Adrenal gland (tissue), 19 donors: ENCODE data around the gene ZNF83. TPM values are rescaled to one million over a fixed set of nuclear protein-coding genes. Genes with fewer than 3 reads are reported as not detected.
"Not testable (repeated sequence)": the region's sequence is repeated elsewhere in the genome, so short reads cannot be mapped to it uniquely, and the experiment has no call there.

ENCODE experiments used
- DNase-seq, 7 donors: peaks; one replicate each; pipeline ENCODE4 v3.0.0-alpha.2; 2019 to 2020
- H3K27ac ChIP-seq, 5 donors: fragments of 200-600 bp; sonication (generic) in 4 of 5; 1 replicate in 3 of 5; 2 replicates in 2 of 5; pipeline versions ENCODE4 v1.5.1 to v1.8.0; 2016 to 2020; ENCODE audit warnings: mild to moderate bottlenecking in 1 of 5
- H3K27me3 ChIP-seq: fragments of 200-600 bp; 2 replicates; pipeline ENCODE4 v1.8.0; 2021
- H3K36me3 ChIP-seq, 2 donors: fragments of 200-600 bp; replicated peaks in 1 of 2; 1 replicate in 1 of 2; 2 replicates in 1 of 2; pipeline versions ENCODE4 v1.5.1 to v1.8.0; 2018 to 2022
- H3K4me1 ChIP-seq, 2 donors: fragments of 200-600 bp; replicated peaks in 1 of 2; 1 replicate in 1 of 2; 2 replicates in 1 of 2; pipeline versions ENCODE4 v1.5.1 to v1.8.0; 2018 to 2021
- H3K4me3 ChIP-seq, 4 donors: fragments of 200-600 bp; sonication (generic) in 3 of 4; one replicate each; pipeline ENCODE4 v1.5.1; 2016 to 2018
- H3K9me3 ChIP-seq, 3 donors: fragments of 200-600 bp; sonication (generic) in 1 of 3; replicated peaks in 1 of 3; 1 replicate in 2 of 3; 2 replicates in 1 of 3; pipeline versions ENCODE4 v1.5.1 to v1.8.0; 2016 to 2021
- POLR2A ChIP-seq, 2 donors: fragments of 450-650 bp; IDR thresholded peaks; one replicate each; pipeline ENCODE4 v1.6.1; 2017; ENCODE audit warnings: antibody characterized with exemption in 2 of 2, mild to moderate bottlenecking in 2 of 2, moderate library complexity in 1 of 2
- WGBS, 4 donors: extraction: QIAGEN DNeasy Blood & Tissue Kit in 2 of 4; methylation state at CpG; one replicate each; pipeline versions ENCODE4 v1.1.5 to v1.1.7; 2013 to 2017; 5-methylcytosine and 5-hydroxymethylcytosine counted together
- intact Hi-C, 2 donors: fragments of 100-400 bp; cut with DNase I; formaldehyde crosslinking; loops; one replicate each; pipeline versions ENCODE4 v1.14.1 to v1.15.0; 2022 to 2023
- long read RNA-seq, 10 donors: library from polyadenylated mRNA in 3 of 10; unstranded in 2 of 10; stranded (forward) in 1 of 10; transcript quantifications; one replicate each; pipeline ENCODE4 v2.0.0 and lab custom pipeline, GENCODE V29; 2021 to 2026
- polyA plus RNA-seq, 3 donors: library from polyadenylated mRNA; stranded (reverse); fragments of 200-250 nt in 2 of 3; fragments of 350-450 nt in 1 of 3; fragmentation: Illumina TruSeq in 1 of 3; extraction: RNeasy Lipid Tissue Mini Kit (QIAGEN cat#74804) in 1 of 3; gene quantifications; one replicate each; pipeline ENCODE4 v1.2.3, GENCODE V29; 2013 to 2014
- total RNA-seq, 9 donors: library from RNA; depleted of rRNA in 4 of 9; stranded (reverse); fragments of >200 nt in 4 of 9; fragments of 120-200 nt in 1 of 9; fragmentation: NEBNext Ultra II Directional in 1 of 9; extraction: Animal tissue kit (Norgen Biotek cat#: 25700) in 1 of 9; gene quantifications; one replicate each; pipeline versions ENCODE4 v1.1.0 to v1.2.4, GENCODE V29; 2013 to 2023
- TF ChIP-seq, protein P1 (sequence below), 6 experiments: fragments of 450-650 bp in 4 of 6; fragments of 200-600 bp in 2 of 6; sonication (generic) in 1 of 6; IDR thresholded peaks; 1 replicate in 5 of 6; 2 replicates in 1 of 6; pipeline versions ENCODE4 v1.5.1 to v1.8.0; 2016 to 2021; ENCODE audit warnings: antibody characterized with exemption in 6 of 6, mild to moderate bottlenecking in 2 of 6, moderate library complexity in 1 of 6
- donor health status: healthy with polysubstance abuse.
- donor health status: Bipolar disorder and iron deficiency.
- donor health status: DM: yes; HTN: yes; CAD: no.
- donor health status: DM: no; HTN: no; CAD: no.
- donor health status: DM: no; HTN: no; CAD: no.
- donor health status: DM: yes; HTN: yes; CAD: no.

The ZNF83 gene
- 100 to 1,000 TPM in 2 of 9 donors, 10 to 100 TPM in 7; 23.4 to 185 (median 47.4) TPM for total RNA-seq
- 100 to 1,000 TPM in 2 of 3 donors, 10 to 100 TPM in 1; 50.0 to 344 (median 165) TPM for polyA plus RNA-seq
- long read RNA-seq, donor 1, transcript ZNF83-203 (2 exons, 3,743 nt), result major isoform, 22 of 24 reads
- long read RNA-seq, donor 1, partial matches to known transcripts, result 0 of 24 reads
- long read RNA-seq, donor 1, other reads (novel, unspliced or antisense), result 0 of 24 reads
- long read RNA-seq, donor 2, transcript ZNF83-203 (2 exons, 3,743 nt), result major isoform, 27 of 41 reads
- long read RNA-seq, donor 2, partial matches to known transcripts, result 0 of 41 reads
- long read RNA-seq, donor 2, other reads (novel, unspliced or antisense), result 8 of 41 reads
- long read RNA-seq, donor 3, partial matches to known transcripts, result 0 of 2 reads
- long read RNA-seq, donor 3, other reads (novel, unspliced or antisense), result 0 of 2 reads
- long read RNA-seq, donor 4, partial matches to known transcripts, result 5 of 16 reads
- long read RNA-seq, donor 4, other reads (novel, unspliced or antisense), result 5 of 16 reads
- long read RNA-seq, donor 5, transcript ZNF83-202 (4 exons, 2,726 nt), result major isoform, 7 of 27 reads
- long read RNA-seq, donor 5, partial matches to known transcripts, result 7 of 27 reads
- long read RNA-seq, donor 5, other reads (novel, unspliced or antisense), result 4 of 27 reads
- long read RNA-seq, donor 6, partial matches to known transcripts, result 1 of 11 reads
- long read RNA-seq, donor 6, other reads (novel, unspliced or antisense), result 4 of 11 reads
- long read RNA-seq, donor 7, transcript ZNF83-203 (2 exons, 3,743 nt), result major isoform, 20 of 22 reads
- long read RNA-seq, donor 7, partial matches to known transcripts, result 0 of 22 reads
- long read RNA-seq, donor 7, other reads (novel, unspliced or antisense), result 0 of 22 reads
- long read RNA-seq, donor 8, transcript ZNF83-203 (2 exons, 3,743 nt), result major isoform, 29 of 48 reads
- long read RNA-seq, donor 8, partial matches to known transcripts, result 15 of 48 reads
- long read RNA-seq, donor 8, other reads (novel, unspliced or antisense), result 0 of 48 reads
- long read RNA-seq, donor 9, transcript ZNF83-203 (2 exons, 3,743 nt), result major isoform, 29 of 36 reads
- long read RNA-seq, donor 9, partial matches to known transcripts, result 0 of 36 reads
- long read RNA-seq, donor 9, other reads (novel, unspliced or antisense), result 0 of 36 reads
- long read RNA-seq, donor 10, transcript ZNF83-203 (2 exons, 3,743 nt), result major isoform, 14 of 21 reads
- long read RNA-seq, donor 10, partial matches to known transcripts, result 6 of 21 reads
- long read RNA-seq, donor 10, other reads (novel, unspliced or antisense), result 0 of 21 reads

DNA sequence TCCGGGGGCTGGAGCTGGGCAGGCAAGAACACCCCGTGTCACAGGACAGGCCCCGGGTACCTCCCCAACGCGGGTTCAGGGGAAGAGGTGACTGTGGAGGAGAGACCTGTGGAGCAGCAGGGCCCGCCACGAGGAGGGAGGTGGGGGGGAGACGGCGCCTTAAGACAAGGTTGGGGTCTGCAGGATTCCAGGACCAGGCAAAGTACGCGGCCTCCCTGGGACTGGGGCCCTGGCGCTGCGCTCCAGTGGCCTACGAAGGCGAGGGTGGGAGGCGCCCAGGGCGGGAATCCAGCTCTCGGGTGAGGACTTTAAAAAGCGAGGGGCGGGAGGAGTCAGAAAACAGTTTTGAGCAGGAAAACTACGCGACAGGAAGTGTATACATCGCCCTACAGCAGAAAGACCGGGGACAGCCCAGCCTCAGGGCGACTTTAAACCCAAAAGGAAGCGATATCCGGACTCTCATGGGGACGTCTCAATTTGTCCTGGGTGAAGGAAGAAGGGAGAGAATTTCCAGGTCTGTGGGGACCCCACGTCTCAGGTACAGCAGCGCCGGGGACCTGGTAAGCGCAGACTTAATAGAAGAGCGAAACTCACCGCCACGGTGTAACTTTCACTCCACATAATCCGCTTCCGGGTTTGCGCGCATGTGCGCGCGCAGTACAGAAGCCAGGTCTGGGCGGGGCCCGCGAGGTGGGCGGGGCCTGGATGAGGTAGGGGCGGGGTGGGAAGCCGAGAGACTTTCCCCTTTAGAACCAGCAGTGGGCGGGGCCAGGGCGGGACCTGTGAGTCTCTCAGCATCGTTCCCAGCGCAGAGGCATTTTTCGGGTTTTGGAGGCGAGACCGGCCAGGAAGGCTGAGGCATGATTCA is at the start of gene ZNF83:
ZNF83 (minus strand) TSS at position 638 of the 868 bp plus-strand sequence.
- 0 to 1% (median 1%) methylated on average over 35 to 55 of the region's 55 CpGs for WGBS, 4 donors
- H3K36me3 ChIP-seq, result no peaks in the 10 kb centered on the region
- H3K4me3 ChIP-seq, result peak within 1 kb of the TSS in 2 of 4 donors; percentile 87 to 93
- TF ChIP-seq POLR2A (IDR thresholded peaks at IDR 0.05), result peak in 1 of 2 donors; percentile 70
- TF ChIP-seq, protein P1, sequence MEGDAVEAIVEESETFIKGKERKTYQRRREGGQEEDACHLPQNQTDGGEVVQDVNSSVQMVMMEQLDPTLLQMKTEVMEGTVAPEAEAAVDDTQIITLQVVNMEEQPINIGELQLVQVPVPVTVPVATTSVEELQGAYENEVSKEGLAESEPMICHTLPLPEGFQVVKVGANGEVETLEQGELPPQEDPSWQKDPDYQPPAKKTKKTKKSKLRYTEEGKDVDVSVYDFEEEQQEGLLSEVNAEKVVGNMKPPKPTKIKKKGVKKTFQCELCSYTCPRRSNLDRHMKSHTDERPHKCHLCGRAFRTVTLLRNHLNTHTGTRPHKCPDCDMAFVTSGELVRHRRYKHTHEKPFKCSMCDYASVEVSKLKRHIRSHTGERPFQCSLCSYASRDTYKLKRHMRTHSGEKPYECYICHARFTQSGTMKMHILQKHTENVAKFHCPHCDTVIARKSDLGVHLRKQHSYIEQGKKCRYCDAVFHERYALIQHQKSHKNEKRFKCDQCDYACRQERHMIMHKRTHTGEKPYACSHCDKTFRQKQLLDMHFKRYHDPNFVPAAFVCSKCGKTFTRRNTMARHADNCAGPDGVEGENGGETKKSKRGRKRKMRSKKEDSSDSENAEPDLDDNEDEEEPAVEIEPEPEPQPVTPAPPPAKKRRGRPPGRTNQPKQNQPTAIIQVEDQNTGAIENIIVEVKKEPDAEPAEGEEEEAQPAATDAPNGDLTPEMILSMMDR (IDR thresholded peaks at IDR 0.05), result no peak
- H3K9me3 ChIP-seq, result no peaks in the 10 kb centered on the region
- peaks cover 10 to 12% of the 10 kb centered on the region in 2 donors for H3K4me1 ChIP-seq
- H3K27me3 ChIP-seq, result no peaks in the 10 kb centered on the region
- intact Hi-C loops, result no loop called here
- H3K27ac ChIP-seq, result peak within 1 kb of the TSS in 4 of 5 donors; percentile 50 to 91 (median 76)
- DNase-seq, result peak; percentile 96 to 99 (median 98)

DNA sequence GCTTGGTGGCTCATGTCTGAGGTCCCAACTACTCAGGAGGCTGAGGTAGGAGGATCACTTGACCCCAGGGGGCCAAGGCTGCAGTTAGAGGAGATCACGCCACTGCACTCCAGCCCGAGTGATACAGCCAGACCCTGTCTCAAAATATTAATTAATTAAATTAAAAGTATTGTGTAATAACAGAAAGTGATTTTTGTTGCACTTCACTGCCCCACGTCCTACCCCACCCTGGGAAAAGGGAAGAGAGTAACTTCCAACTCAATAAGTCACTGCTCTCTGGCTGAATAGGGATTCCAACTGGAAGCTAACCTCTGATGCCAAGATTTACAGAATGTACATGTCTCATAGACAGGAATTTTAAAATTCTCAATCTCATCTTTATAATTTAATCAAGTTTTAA is 49.5 kb upstream of the ZNF83 start:
- H3K36me3 ChIP-seq, result no peaks in the 10 kb centered on the region
- WGBS, 4 donors, result 83 to 89% (median 86%) methylated on average over 3 of the region's 3 CpGs
- no peaks in the 10 kb centered on the region for H3K27me3 ChIP-seq
- H3K4me1 ChIP-seq, result peaks cover 4 to 15% of the 10 kb centered on the region in 2 donors
- no peak overlapping the region for H3K4me3 ChIP-seq
- no peak overlapping the region for H3K27ac ChIP-seq
- intact Hi-C loops, result no loop called here
- DNase-seq, result no peak
- no peaks in the 10 kb centered on the region for H3K9me3 ChIP-seq
- no peak for TF ChIP-seq POLR2A (IDR thresholded peaks at IDR 0.05)
- TF ChIP-seq, protein P1 (IDR thresholded peaks at IDR 0.05), result no peak

DNA sequence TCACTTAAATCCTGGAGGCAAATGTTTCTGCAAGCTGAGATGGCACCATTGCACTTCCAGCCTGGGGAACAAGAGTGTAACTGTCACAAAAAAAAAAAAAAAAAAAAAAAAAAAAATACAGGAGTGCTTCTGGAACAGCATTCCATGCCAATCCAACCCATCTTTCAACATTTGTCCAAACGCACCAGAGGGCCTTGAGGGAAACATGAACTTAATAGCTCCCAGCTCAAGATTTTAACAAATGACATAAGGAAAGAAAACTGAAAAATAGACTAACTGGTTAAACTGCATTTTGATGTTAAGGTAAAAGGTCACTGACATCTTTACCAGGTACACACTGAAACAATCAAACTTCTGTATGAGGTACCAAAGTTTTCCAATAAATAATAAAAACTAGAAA is 47.7 kb upstream of the ZNF83 start:
- Histone ChIP-seq H3K4me1 (peaks cover 4 to 9% of the 10 kb centered on the region in 2 donors), H3K27me3 (no peaks in the 10 kb centered on the region), H3K27ac (no peak overlapping the region), H3K9me3 (no peaks in the 10 kb centered on the region), H3K36me3 (no peaks in the 10 kb centered on the region), H3K4me3 (no peak overlapping the region)
- TF ChIP-seq POLR2A (IDR thresholded peaks at IDR 0.05), result no peak
- whole genome bisulfite sequencing, 4 donors, result 43 to 74% (median 53%) methylated on average over 1 of the region's 1 CpG
- intact Hi-C loops, result no loop called here
- no peak for DNase-seq

DNA sequence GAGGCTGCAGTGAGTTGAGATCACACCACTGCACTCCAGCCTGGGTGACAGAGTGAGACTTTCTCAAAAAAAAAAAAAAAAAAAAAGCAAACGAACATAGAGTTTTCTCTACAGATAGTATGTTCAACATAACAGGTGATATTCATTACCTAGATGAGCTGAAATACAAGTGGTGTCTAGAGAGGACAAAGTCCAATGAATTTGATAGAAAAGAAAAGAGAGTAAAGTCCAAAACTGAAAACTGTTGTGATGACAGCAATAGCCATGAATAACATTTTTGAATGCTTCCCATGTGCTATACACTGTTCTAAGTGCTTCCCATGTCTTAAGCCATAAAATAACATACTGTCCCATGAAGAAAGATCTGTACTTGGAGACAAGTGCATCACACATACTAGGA is 43.1 kb upstream of the ZNF83 start:
- DNase-seq, intact Hi-C loops, H3K27ac ChIP-seq, H3K9me3 ChIP-seq, H3K36me3 ChIP-seq, H3K27me3 ChIP-seq, H3K4me1 ChIP-seq, H3K4me3 ChIP-seq: not testable (repeated sequence)
- 53 to 80% (median 63%) methylated on average over 1 of the region's 1 CpG for WGBS, 4 donors
